Suprapubic skin (tissue), 4 donors: Measurements from ENCODE around the gene GCNA.

Experiments used
- EP300 ChIP-seq: sonication (generic); formaldehyde crosslinking; IDR thresholded peaks from one replicate; pipeline ENCODE4 v1.6.1; 2017; ENCODE audit warnings: antibody characterized with exemption
- POLR2A ChIP-seq, 2 donors: fragments of 450-650 bp; IDR thresholded peaks; one replicate each; pipeline ENCODE4 v1.6.1; 2017; ENCODE audit warnings: antibody characterized with exemption in 2 of 2, mild to moderate bottlenecking in 2 of 2, moderate library complexity in 2 of 2
- POLR2AphosphoS5 ChIP-seq, 3 donors: sonication (generic); formaldehyde crosslinking; IDR thresholded peaks; one replicate each; pipeline ENCODE4 v1.6.1; 2017; ENCODE audit warnings: antibody characterized with exemption in 3 of 3
- TF ChIP-seq, protein P1 (sequence below), 2 donors: fragments of 200-600 bp in 1 of 2; fragments of 450-650 bp in 1 of 2; sonication (generic) in 1 of 2; IDR thresholded peaks; one replicate each; pipeline ENCODE4 v1.5.1; 2016 to 2019; ENCODE audit warnings: antibody characterized with exemption in 2 of 2, mild to moderate bottlenecking in 1 of 2, moderate library complexity in 1 of 2

GRCh38 chrX:71622576-71623450, 44.6 kb downstream of the GCNA start:
- TF ChIP-seq, protein P1, sequence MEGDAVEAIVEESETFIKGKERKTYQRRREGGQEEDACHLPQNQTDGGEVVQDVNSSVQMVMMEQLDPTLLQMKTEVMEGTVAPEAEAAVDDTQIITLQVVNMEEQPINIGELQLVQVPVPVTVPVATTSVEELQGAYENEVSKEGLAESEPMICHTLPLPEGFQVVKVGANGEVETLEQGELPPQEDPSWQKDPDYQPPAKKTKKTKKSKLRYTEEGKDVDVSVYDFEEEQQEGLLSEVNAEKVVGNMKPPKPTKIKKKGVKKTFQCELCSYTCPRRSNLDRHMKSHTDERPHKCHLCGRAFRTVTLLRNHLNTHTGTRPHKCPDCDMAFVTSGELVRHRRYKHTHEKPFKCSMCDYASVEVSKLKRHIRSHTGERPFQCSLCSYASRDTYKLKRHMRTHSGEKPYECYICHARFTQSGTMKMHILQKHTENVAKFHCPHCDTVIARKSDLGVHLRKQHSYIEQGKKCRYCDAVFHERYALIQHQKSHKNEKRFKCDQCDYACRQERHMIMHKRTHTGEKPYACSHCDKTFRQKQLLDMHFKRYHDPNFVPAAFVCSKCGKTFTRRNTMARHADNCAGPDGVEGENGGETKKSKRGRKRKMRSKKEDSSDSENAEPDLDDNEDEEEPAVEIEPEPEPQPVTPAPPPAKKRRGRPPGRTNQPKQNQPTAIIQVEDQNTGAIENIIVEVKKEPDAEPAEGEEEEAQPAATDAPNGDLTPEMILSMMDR (IDR thresholded peaks at IDR 0.05): peak in 1 of 2 donors; percentile 13
- no peak for TF ChIP-seq EP300
- no peak for TF ChIP-seq POLR2AphosphoS5 (IDR thresholded peaks at IDR 0.05)
- no peak for TF ChIP-seq POLR2A (IDR thresholded peaks at IDR 0.05)
